ENCODE results near the gene KCNK3.

DNA sequence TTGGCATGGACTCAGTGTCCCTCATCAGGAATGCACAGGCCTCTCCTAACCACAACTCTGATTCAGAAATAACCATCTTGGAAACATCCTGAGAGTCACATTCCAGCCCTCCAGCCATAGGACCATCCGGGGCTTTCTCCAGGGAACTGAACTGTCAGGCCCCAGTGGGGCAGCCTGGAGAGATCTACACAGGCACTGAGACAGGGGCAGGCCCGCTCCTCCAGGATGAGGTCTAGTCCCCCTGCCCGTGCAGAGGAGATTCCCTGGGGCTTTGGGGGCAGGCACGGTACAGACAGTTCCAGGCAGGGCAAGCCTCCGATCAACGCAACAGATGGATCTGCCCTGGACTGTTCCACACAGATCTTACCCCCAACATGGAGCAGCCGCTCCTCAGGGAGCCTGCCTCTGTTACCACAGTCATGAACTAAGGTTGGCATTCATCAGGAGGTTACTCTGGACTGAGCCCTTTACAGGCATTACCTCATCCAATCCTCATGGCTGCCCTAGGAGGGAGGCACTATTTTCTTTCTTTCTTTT, 12.0 kb downstream of the KCNK3 start:
- TF ChIP-seq CTCF (IDR thresholded peaks at IDR 0.05; ENCODE audit: insufficient read depth, low read length), result no peak
- TF ChIP-seq REST (IDR thresholded peaks at IDR 0.05; ENCODE audit: insufficient replicate concordance, low read depth), result no peak
- TF ChIP-seq GABPA (IDR thresholded peaks at IDR 0.05; ENCODE audit: low read depth), result no peak

Data from HL-60 (cell line).